ENCODE measurements around the gene EHD1.

EHD1 gene

DNA sequence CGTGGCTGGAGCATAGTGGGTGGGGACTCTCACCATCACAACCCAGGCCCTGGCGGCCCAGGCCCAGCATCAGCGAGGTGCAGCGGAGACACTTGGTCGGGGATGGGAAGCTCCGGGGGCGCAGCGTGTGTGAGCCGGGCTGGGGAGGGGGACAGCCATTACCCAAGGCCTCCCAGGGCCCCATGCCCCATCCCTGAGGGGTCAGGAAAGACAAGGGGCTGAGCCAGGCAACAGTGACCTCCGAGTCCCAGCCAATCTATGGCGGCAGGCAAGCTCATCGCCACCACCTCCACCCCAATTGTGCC is 45.3 kb downstream of the EHD1 start:
- CTCF ChIA-PET, result no interaction called here
- no peak for DNase-seq (ENCODE audit: low spot score)
- TF ChIP-seq, protein P1, sequence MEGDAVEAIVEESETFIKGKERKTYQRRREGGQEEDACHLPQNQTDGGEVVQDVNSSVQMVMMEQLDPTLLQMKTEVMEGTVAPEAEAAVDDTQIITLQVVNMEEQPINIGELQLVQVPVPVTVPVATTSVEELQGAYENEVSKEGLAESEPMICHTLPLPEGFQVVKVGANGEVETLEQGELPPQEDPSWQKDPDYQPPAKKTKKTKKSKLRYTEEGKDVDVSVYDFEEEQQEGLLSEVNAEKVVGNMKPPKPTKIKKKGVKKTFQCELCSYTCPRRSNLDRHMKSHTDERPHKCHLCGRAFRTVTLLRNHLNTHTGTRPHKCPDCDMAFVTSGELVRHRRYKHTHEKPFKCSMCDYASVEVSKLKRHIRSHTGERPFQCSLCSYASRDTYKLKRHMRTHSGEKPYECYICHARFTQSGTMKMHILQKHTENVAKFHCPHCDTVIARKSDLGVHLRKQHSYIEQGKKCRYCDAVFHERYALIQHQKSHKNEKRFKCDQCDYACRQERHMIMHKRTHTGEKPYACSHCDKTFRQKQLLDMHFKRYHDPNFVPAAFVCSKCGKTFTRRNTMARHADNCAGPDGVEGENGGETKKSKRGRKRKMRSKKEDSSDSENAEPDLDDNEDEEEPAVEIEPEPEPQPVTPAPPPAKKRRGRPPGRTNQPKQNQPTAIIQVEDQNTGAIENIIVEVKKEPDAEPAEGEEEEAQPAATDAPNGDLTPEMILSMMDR (conservative IDR thresholded peaks at IDR 0.05; ENCODE audit: low read depth), result no peak
- peak overlapping the region; percentile 99 for H3K27ac ChIP-seq
- POLR2A ChIA-PET (ENCODE audit: low non-redundant PET), result interaction anchor here (0.7 kb wide), 1 partner anchor 99 kb away, joined by 3 read pairs; no protein-coding TSS in a partner anchor

DNA sequence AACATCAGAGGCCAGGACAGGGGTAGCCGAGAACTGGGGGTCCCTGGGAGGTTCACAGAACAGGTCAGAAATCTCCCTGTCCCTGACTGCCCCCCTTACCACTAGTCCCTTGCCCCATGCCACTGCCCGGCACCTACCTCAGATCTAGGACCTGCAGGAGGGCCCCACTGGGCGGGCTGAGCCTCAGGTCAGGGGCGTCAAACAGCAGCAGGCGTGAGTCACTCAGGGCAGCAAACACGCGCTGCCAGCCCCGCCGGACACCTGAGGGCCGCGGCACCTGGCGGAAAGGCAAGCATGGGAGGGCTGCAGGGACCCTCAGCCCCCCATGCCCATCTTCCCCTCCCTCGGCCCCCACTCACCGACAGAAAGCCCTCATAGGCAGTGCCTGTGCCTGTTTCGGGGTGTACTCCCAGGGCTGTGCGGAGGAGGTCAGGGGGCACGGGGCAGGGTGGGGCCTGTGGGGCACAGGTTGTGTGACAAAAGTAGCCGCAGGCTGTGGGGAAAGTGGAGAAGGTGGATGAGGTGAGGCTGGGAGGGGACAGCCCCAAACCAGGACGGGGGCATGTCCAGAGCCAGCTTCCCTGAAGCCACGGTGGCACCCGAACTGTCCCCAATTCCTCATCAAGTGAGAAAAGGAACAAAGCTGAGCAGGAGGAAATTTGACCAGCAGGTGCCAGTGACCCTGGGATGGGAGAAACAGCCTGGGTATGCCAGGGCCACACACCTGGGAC is 45.8 kb downstream of the EHD1 start:
- POLR2A ChIA-PET (ENCODE audit: low non-redundant PET), result interaction anchor here (0.7 kb wide), 1 partner anchor 98 kb away, joined by 3 read pairs; no protein-coding TSS in a partner anchor
- TF ChIP-seq, protein P1 (conservative IDR thresholded peaks at IDR 0.05; ENCODE audit: low read depth), result no peak
- H3K27ac ChIP-seq, result peak overlapping the region; percentile 99
- no peak for DNase-seq (ENCODE audit: low spot score)
- CTCF ChIA-PET, result no interaction called here

- ChIA-PET CTCF (no interaction called here), POLR2A (ENCODE audit: low non-redundant PET) (no interaction called here)
- DNase-seq (ENCODE audit: low spot score), result no peak
- H3K27ac ChIP-seq, result peak overlapping the region; percentile 99; the same call in 1 of the 2 replicates
- TF ChIP-seq, protein P1 (conservative IDR thresholded peaks at IDR 0.05; ENCODE audit: low read depth), result no peak
Measured at GRCh38 chr11:64831411-64831891, 47.0 kb downstream of the EHD1 start.

DNA sequence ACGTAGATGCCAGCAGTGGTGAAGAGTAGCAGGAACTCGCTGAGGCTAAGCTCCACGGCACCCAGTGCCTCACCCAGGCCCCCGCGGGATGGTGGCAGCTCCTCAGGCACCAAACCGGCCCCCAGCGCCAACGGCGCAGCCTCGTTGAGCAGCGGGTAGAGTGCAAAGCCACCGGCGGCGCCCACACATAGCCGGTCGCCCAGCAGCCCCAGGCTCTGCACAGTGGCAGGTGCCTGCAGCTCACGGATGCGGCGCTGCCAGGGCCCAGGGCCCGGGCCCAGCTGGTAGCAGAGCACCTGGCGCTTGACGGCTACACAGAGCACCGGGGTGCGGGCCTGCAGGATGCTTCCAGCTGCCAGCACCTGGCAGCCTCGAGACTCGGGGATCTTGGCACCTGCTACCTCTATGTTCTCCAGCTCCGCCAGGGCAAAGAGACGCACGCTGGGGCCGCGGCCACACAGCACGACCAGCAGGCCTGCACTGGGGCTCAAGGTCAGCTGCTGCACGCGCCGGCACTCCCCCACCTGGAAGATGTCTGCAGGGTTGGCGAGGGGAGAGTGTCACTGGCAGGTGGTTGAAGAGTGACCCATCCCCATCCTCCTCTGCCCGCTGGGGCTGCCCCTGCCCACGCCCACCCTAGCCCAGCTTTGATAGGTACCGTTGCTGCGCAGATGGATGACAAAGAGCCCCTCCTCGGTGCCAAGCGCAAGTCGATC is 48.7 kb downstream of the EHD1 start:
- no peak overlapping the region for H3K27ac ChIP-seq
- no peak for DNase-seq (ENCODE audit: low spot score)
- ChIA-PET POLR2A (ENCODE audit: low non-redundant PET) (no interaction called here), CTCF (interaction anchor here (1.0 kb wide), 1 partner anchor 11 kb away, joined by 3 read pairs; no protein-coding TSS in a partner anchor)
- TF ChIP-seq, protein P1 (conservative IDR thresholded peaks at IDR 0.05; ENCODE audit: low read depth), result no peak

GRCh38 chr11:64827451-64827839 is 51.0 kb downstream of the EHD1 start:
- H3K27ac ChIP-seq, result no peak overlapping the region; the same call in 1 of the 2 replicates
- TF ChIP-seq, protein P1 (conservative IDR thresholded peaks at IDR 0.05; ENCODE audit: low read depth), result no peak
- POLR2A ChIA-PET (ENCODE audit: low non-redundant PET), result no interaction called here
- CTCF ChIA-PET, result interaction anchor here (0.5 to 0.6 kb wide), 2 partner anchors 42 to 70 kb away, joined by 3 read pairs; no protein-coding TSS in a partner anchor
- DNase-seq (ENCODE audit: low spot score), result no peak

DNA sequence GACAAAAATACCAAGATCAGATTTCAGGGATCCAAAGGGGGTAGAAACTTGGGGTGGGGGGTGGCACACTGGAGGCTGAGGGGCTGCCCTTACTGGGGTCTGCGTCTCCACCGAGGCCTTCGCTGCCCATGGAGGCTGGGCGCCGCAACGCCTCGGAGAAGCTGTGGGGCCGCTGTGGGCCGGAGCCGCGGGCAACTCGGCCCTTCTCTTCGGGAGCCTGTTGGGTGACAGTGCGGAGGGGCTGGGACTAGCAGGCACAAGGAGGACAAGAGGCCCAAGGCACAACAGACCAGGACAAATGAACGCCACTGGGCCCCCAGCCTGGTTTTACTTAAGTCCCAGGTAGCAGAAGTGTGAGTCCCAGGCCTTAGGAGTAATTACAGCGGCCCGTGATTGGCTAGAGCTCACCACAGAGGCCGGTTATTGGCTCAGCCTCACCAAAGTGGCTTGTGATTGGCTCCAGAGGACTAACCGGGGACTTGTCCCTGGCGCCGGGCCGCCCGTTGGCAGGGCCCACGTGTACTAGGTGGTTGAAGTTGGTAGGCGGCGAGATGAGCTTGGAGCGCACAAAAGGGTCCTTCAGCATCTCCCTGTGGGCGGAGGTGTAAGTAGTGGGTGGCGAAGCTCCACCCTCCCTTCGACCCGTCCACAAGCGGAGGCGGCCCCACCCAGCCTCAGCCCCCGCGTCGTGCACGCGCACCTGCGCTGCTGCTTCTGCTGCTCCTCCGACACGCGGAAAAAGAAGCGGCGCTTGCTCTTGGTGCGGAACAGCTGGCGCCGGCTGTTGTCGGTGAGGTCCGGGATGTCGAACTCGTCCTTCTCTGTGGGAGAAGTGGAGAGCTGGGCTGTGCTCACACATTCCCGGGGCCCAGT is 51.6 kb downstream of the EHD1 start:
- DNase-seq (ENCODE audit: low spot score), result no peak
- no peak overlapping the region for H3K27ac ChIP-seq
- TF ChIP-seq, protein P1 (conservative IDR thresholded peaks at IDR 0.05; ENCODE audit: low read depth), result no peak
- POLR2A ChIA-PET (ENCODE audit: low non-redundant PET), result interaction anchor here (0.5 kb wide), 1 partner anchor 8 kb away, joined by 5 read pairs; no protein-coding TSS in a partner anchor
- CTCF ChIA-PET, result no interaction called here
